ENCODE results near the gene CELF2. TPM values are rescaled to one million over a fixed set of nuclear protein-coding genes. Genes with fewer than 3 reads are reported as not detected.

CELF2 gene
- total and polyA plus RNA-seq, 2 of the 4 experiments (the other 2 are of a cell fraction) = 3.5 to 6.6 TPM

DNA sequence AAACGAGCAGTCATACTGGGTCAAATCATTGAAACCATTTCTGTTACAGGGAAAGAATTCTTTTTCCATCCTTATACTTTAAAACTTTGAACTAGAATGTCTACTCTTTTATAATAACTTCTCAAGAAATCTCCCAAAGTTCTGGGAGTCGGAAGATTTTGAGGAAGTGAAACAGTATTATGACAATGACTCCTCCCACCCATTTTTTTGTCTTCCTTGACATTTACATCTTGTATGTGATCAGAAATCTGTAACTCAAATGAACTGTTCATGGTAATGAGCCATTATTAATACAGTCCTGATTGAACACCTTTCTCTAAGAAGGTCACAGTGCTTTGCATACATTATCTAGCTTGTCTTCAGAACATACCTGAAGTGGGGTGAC lies 227.4 kb downstream of the CELF2 start:
- no peak overlapping the region for H3K4me3 ChIP-seq (ENCODE audit: insufficient read depth, low read depth, low read length)
- TF ChIP-seq SMC3 (IDR thresholded peaks at IDR 0.05; ENCODE audit: low read depth, low read length) = no peak
- TF ChIP-seq MAFK (IDR thresholded peaks at IDR 0.05; ENCODE audit: low read depth, low read length) = no peak
- TF ChIP-seq, protein P1, sequence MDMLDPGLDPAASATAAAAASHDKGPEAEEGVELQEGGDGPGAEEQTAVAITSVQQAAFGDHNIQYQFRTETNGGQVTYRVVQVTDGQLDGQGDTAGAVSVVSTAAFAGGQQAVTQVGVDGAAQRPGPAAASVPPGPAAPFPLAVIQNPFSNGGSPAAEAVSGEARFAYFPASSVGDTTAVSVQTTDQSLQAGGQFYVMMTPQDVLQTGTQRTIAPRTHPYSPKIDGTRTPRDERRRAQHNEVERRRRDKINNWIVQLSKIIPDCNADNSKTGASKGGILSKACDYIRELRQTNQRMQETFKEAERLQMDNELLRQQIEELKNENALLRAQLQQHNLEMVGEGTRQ (IDR thresholded peaks at IDR 0.05; ENCODE audit: low read depth, low read length) = no peak
- TF ChIP-seq FOS (IDR thresholded peaks at IDR 0.05; ENCODE audit: low read depth, low read length) = no peak
- TF ChIP-seq RCOR1 (IDR thresholded peaks at IDR 0.05; ENCODE audit: insufficient replicate concordance, low read length) = no peak
- no peak for TF ChIP-seq MAZ (IDR thresholded peaks at IDR 0.05; ENCODE audit: borderline replicate concordance, low read depth, low read length)
- no peak overlapping the region for H4K5ac ChIP-seq (ENCODE audit: low read depth, low read length)
- H4K8ac ChIP-seq (ENCODE audit: low read depth in 2 of 2, low read length in 2 of 2) = no peak overlapping the region
- H3K36me3 ChIP-seq (ENCODE audit: control insufficient read depth, insufficient read depth, low read length) = no peaks in the 10 kb centered on the region
- no peaks in the 10 kb centered on the region; the same call in 1 of the 2 replicates for H3K9me3 ChIP-seq (ENCODE audit: control insufficient read depth, insufficient read depth, low read length)
- dilution Hi-C loops (cut with HindIII; ENCODE audit: low sequenced_read_pairs, unreplicated experiment) (no loop called here), intact Hi-C loops (cut with micrococcal nuclease) (no loop called here), in situ Hi-C loops (cut with MboI; ENCODE audit: low sequenced_read_pairs) (no loop called here)
- no peak overlapping the region for H2AK5ac ChIP-seq (ENCODE audit: low read depth, low read length)
- H3K4me1 ChIP-seq (ENCODE audit: control insufficient read depth, insufficient read depth, low read length) = peaks cover 5% of the 10 kb centered on the region
- no peak overlapping the region for H4K91ac ChIP-seq (ENCODE audit: insufficient read depth, low read depth, low read length)
- H3K18ac ChIP-seq (ENCODE audit: low read depth, low read length) = no peak overlapping the region
- no peaks in the 10 kb centered on the region for H3K27me3 ChIP-seq (ENCODE audit: control insufficient read depth, insufficient read depth, low read length)
- no peaks in the 10 kb centered on the region for H4K20me1 ChIP-seq (ENCODE audit: insufficient read depth, low read length)
- no peak overlapping the region for H3K27ac ChIP-seq (ENCODE audit: insufficient read depth, low read length)
- no peak overlapping the region for H2BK15ac ChIP-seq (ENCODE audit: low read depth, low read length)
- ATAC-seq (ENCODE audit: low read depth) (no peak), DNase-seq (no peak)
- H3K23ac ChIP-seq (ENCODE audit: low read depth, low read length) = no peak overlapping the region
- ChIA-PET CTCF (interaction anchor here (1.1 kb wide), 1 partner anchor 29 kb away, joined by 4 read pairs; no protein-coding TSS in a partner anchor), POLR2A (ENCODE audit: unreplicated experiment) (no interaction called here)
- no peak overlapping the region for H3K56ac ChIP-seq (ENCODE audit: extremely low read depth, insufficient read depth, low read length)
- no peak overlapping the region for H3K9ac ChIP-seq (ENCODE audit: low read depth, low read length)
- no peak overlapping the region for H2BK5ac ChIP-seq (ENCODE audit: low read depth, low read length, poor library complexity, severe bottlenecking)
- H3K4ac ChIP-seq (ENCODE audit: low read depth, low read length) = no peak overlapping the region
- no peak overlapping the region for H2BK20ac ChIP-seq (ENCODE audit: low read depth, low read length)
- no peaks in the 10 kb centered on the region; the same call in 1 of the 2 replicates for H3K9me1 ChIP-seq (ENCODE audit: insufficient read depth, low read length)
- H3K4me2 ChIP-seq (ENCODE audit: low read depth, low read length) = no peak overlapping the region
- no peak overlapping the region for H2AK9ac ChIP-seq (replicated peaks; ENCODE audit: low read depth, low read length, poor library complexity)
- H2BK120ac ChIP-seq (ENCODE audit: low read depth, low read length) = no peak overlapping the region
- H3K14ac ChIP-seq (replicated peaks; ENCODE audit: low read depth, low read length) = no peak overlapping the region
- WGBS, 2 experiments (ENCODE audit: extremely low coverage in 2 of 2, insufficient read length in 1 of 2) = no CpG with 5 or more reads among the region's 2 CpGs
- no peak overlapping the region for H2AFZ ChIP-seq (replicated peaks; ENCODE audit: low read length, poor library complexity)
- BruUV-seq (replicated peaks) = no TSS peak
- H3K79me1 ChIP-seq (ENCODE audit: low read depth in 1 of 2, low read length in 2 of 2) = no peaks in the 10 kb centered on the region
